ENCODE data around the gene TRIP6.

- TF ChIP-seq POLR2AphosphoS5 (IDR thresholded peaks at IDR 0.05; ENCODE audit: low read depth, low read length), result no peak
- no peak for TF ChIP-seq EZH2phosphoT487 (IDR thresholded peaks at IDR 0.05; ENCODE audit: borderline replicate concordance)
- TF ChIP-seq, protein P1, sequence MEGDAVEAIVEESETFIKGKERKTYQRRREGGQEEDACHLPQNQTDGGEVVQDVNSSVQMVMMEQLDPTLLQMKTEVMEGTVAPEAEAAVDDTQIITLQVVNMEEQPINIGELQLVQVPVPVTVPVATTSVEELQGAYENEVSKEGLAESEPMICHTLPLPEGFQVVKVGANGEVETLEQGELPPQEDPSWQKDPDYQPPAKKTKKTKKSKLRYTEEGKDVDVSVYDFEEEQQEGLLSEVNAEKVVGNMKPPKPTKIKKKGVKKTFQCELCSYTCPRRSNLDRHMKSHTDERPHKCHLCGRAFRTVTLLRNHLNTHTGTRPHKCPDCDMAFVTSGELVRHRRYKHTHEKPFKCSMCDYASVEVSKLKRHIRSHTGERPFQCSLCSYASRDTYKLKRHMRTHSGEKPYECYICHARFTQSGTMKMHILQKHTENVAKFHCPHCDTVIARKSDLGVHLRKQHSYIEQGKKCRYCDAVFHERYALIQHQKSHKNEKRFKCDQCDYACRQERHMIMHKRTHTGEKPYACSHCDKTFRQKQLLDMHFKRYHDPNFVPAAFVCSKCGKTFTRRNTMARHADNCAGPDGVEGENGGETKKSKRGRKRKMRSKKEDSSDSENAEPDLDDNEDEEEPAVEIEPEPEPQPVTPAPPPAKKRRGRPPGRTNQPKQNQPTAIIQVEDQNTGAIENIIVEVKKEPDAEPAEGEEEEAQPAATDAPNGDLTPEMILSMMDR (IDR thresholded peaks at IDR 0.05 in 2 of 3, conservative IDR thresholded peaks at IDR 0.05 in 1 of 3; ENCODE audit: borderline replicate concordance in 1 of 3, insufficient read depth in 1 of 3, low read depth in 2 of 3, low read length in 2 of 3), result peak in 2 of 3 experiments; percentile 85; a peak in 4 of 6 replicates
- no peak for TF ChIP-seq POLR2A (IDR thresholded peaks at IDR 0.05; ENCODE audit: borderline replicate concordance, extremely low read depth, insufficient read depth, insufficient read length)
- TF ChIP-seq SIN3A (IDR thresholded peaks at IDR 0.05; ENCODE audit: low read depth), result no peak
- TF ChIP-seq YY1 (IDR thresholded peaks at IDR 0.05; ENCODE audit: extremely low read depth, insufficient replicate concordance, low read depth, low read length), result peak; percentile 10
- TF ChIP-seq, protein P2, sequence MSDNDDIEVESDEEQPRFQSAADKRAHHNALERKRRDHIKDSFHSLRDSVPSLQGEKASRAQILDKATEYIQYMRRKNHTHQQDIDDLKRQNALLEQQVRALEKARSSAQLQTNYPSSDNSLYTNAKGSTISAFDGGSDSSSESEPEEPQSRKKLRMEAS (IDR thresholded peaks at IDR 0.05), result no peak
Measured at GRCh38 chr7:100894860-100895700, 27.9 kb downstream of the TRIP6 start.

Data from HCT116 (cell line).